H1 (cell line): ENCODE data around the gene TEX2. TPM values are rescaled to one million over a fixed set of nuclear protein-coding genes. Genes with fewer than 3 reads are reported as not detected.
A peak's percentile ranks its signal among the peaks of the same experiment; 100 is the strongest.

Experiments
- CTCF ChIA-PET: fragments of 300-600 bp; sonication (Branson Sonifier 250); formaldehyde crosslinking; loops from one replicate; lab custom pipeline; 2021; ENCODE audit not compliant: partially characterized antibody; lab: Charles Lee
- POLR2A ChIA-PET: fragments of 300-600 bp; sonication (Branson Sonifier 250); formaldehyde crosslinking; loops from one replicate; lab custom pipeline; 2021; ENCODE audit warnings: inconsistent platforms; ENCODE audit not compliant: partially characterized antibody; lab: Charles Lee
- DNase-seq, 2 experiments: peaks; one replicate each; pipeline versions ENCODE4 v3.0.0 to v3.0.0-alpha.2; 2010 to 2022; ENCODE audit warnings: low spot score in 2 of 2, low read depth in 1 of 2, mixed read lengths in 1 of 2
- FAIRE-seq: peaks from 2 replicates; lab custom pipeline; 2011; peaks lifted over from hg19 to GRCh38; lab: Jason Lieb, UNC
- H2AFZ ChIP-seq: 2 replicates; pipeline ENCODE4 v1.8.1; 2012; ENCODE audit warnings: low read length, inconsistent platforms
- H2AK5ac ChIP-seq: 2 replicates; pipeline ENCODE4 v1.6.1; 2013; ENCODE audit warnings: low read depth, low read length
- H2BK120ac ChIP-seq: replicated peaks from 2 replicates; pipeline ENCODE3; 2013; ENCODE audit warnings: low read depth, low read length, inconsistent platforms
- H2BK12ac ChIP-seq: 2 replicates; pipeline ENCODE4 v1.6.1; 2013; ENCODE audit warnings: low read depth, low read length
- H2BK15ac ChIP-seq: 2 replicates; pipeline ENCODE4 v1.6.1; 2013; ENCODE audit warnings: low read length
- H2BK20ac ChIP-seq: 2 replicates; pipeline ENCODE4 v1.6.1; 2013; ENCODE audit warnings: low read length
- H2BK5ac ChIP-seq: 2 replicates; pipeline ENCODE4 v1.6.1; 2013; ENCODE audit warnings: low read depth, low read length
- H3K14ac ChIP-seq: 2 replicates; pipeline ENCODE4 v1.6.1; 2013; ENCODE audit warnings: inconsistent platforms; ENCODE audit not compliant: insufficient read length
- H3K18ac ChIP-seq: 2 replicates; pipeline ENCODE4 v1.6.1; 2013; ENCODE audit warnings: low read length; ENCODE audit errors: extremely low read depth
- H3K23ac ChIP-seq: 2 replicates; pipeline ENCODE4 v1.6.1; 2013; ENCODE audit warnings: inconsistent platforms; ENCODE audit not compliant: insufficient read length
- H3K23me2 ChIP-seq: 2 replicates; pipeline ENCODE4 v1.6.1; 2013; ENCODE audit warnings: low read depth, low read length
- H3K27ac ChIP-seq: 2 replicates; pipeline ENCODE4 v1.6.1; 2011; ENCODE audit warnings: low read depth, low read length, inconsistent platforms
- H3K27me3 ChIP-seq, 4 experiments: replicated peaks in 1 of 4; 1 replicate in 1 of 4; 2 replicates in 3 of 4; pipeline versions ENCODE4 v1.6.1 to v1.8.1; 2011 to 2013; ENCODE audit warnings: low read length in 3 of 4, mild to moderate bottlenecking in 3 of 4, inconsistent platforms in 2 of 4, mixed read lengths in 2 of 4, moderate library complexity in 1 of 4; ENCODE audit not compliant: control insufficient read depth in 3 of 4, insufficient read depth in 3 of 4; ENCODE audit errors: extremely low read depth in 1 of 4
- H3K36me3 ChIP-seq, 4 experiments: 2 replicates each; pipeline versions ENCODE4 v1.6.1 to v1.8.1; 2011 to 2013; ENCODE audit warnings: mild to moderate bottlenecking in 4 of 4, low read length in 3 of 4, moderate library complexity in 2 of 4, control low read depth in 1 of 4, inconsistent platforms in 1 of 4; ENCODE audit not compliant: insufficient read depth in 4 of 4, control insufficient read depth in 2 of 4
- H3K4ac ChIP-seq: replicated peaks from 2 replicates; pipeline ENCODE3; 2013; ENCODE audit warnings: low read length, low read depth, mixed read lengths, inconsistent platforms; ENCODE audit not compliant: insufficient read length
- H3K4me1 ChIP-seq, 4 experiments: replicated peaks in 1 of 4; 1 replicate in 1 of 4; 2 replicates in 3 of 4; pipeline versions ENCODE4 v1.6.1 to v1.8.1; 2011 to 2013; ENCODE audit warnings: low read length in 3 of 4, inconsistent platforms in 2 of 4, mixed read lengths in 1 of 4; ENCODE audit not compliant: insufficient read depth in 4 of 4, control insufficient read depth in 3 of 4
- H3K4me2 ChIP-seq, 2 experiments: 2 replicates each; pipeline versions ENCODE4 v1.6.1 to v1.8.1; 2011 to 2013; ENCODE audit warnings: low read depth in 2 of 2, low read length in 2 of 2, control low read depth in 1 of 2, inconsistent platforms in 1 of 2, mild to moderate bottlenecking in 1 of 2; ENCODE audit not compliant: insufficient read depth in 1 of 2
- H3K4me3 ChIP-seq, 4 experiments: fragments of 200-600, 300-600 bp in 1 of 4; sonication (generic), shearing (Covaris generic), sonication (Bioruptor Twin) in 1 of 4; 2 replicates each; pipeline versions ENCODE4 v1.5.1 to v1.8.1; 2011 to 2016; ENCODE audit warnings: low read length in 4 of 4, low read depth in 3 of 4, control low read depth in 2 of 4, inconsistent platforms in 2 of 4, mild to moderate bottlenecking in 2 of 4, mixed read lengths in 1 of 4, moderate library complexity in 1 of 4; ENCODE audit not compliant: insufficient read depth in 2 of 4; ENCODE audit errors: extremely low read depth in 1 of 4
- H3K56ac ChIP-seq: replicated peaks from 2 replicates; pipeline ENCODE3; 2013; ENCODE audit warnings: low read depth, mild to moderate bottlenecking, mixed read lengths, low read length, inconsistent platforms; ENCODE audit not compliant: insufficient read length
- H3K79me1 ChIP-seq: 2 replicates; pipeline ENCODE4 v1.6.1; 2013; ENCODE audit warnings: low read depth, low read length, control low read depth
- H3K79me2 ChIP-seq, 2 experiments: 2 replicates each; pipeline versions ENCODE4 v1.6.1 to v1.8.1; 2012 to 2013; ENCODE audit warnings: low read length in 2 of 2, mild to moderate bottlenecking in 2 of 2, inconsistent platforms in 1 of 2; ENCODE audit not compliant: insufficient read depth in 2 of 2, control insufficient read depth in 1 of 2
- H3K9ac ChIP-seq, 4 experiments: replicated peaks in 1 of 4; 1 replicate in 1 of 4; 2 replicates in 3 of 4; pipeline versions ENCODE4 v1.6.1 to v1.8.1; 2011 to 2013; ENCODE audit warnings: low read depth in 3 of 4, low read length in 3 of 4, control low read depth in 2 of 4, mild to moderate bottlenecking in 2 of 4, moderate library complexity in 2 of 4, inconsistent platforms in 1 of 4; ENCODE audit errors: extremely low read depth in 1 of 4
- H3K9me3 ChIP-seq, 2 experiments: 2 replicates each; pipeline versions ENCODE4 v1.6.1 to v1.8.1; 2012 to 2013; ENCODE audit warnings: mild to moderate bottlenecking in 2 of 2, moderate library complexity in 2 of 2, control low read depth in 1 of 2, inconsistent platforms in 1 of 2, low read depth in 1 of 2, low read length in 1 of 2, mixed read lengths in 1 of 2; ENCODE audit not compliant: insufficient read depth in 2 of 2
- H4K20me1 ChIP-seq, 2 experiments: replicated peaks in 1 of 2; 2 replicates each; pipeline versions ENCODE3 to v1.8.1; 2011 to 2013; ENCODE audit warnings: inconsistent platforms in 2 of 2, low read length in 2 of 2, mild to moderate bottlenecking in 1 of 2; ENCODE audit not compliant: insufficient read depth in 2 of 2, control insufficient read depth in 1 of 2
- H4K5ac ChIP-seq: 2 replicates; pipeline ENCODE4 v1.6.1; 2013; ENCODE audit warnings: low read length, low read depth, mixed read lengths, inconsistent platforms; ENCODE audit not compliant: insufficient read length
- H4K8ac ChIP-seq: 2 replicates; pipeline ENCODE4 v1.8.0; 2013; ENCODE audit warnings: mild to moderate bottlenecking, moderate library complexity, low read length, inconsistent platforms; ENCODE audit not compliant: insufficient read depth; ENCODE audit errors: extremely low read depth
- H4K91ac ChIP-seq: replicated peaks from 2 replicates; pipeline ENCODE3; 2013; ENCODE audit warnings: low read length, mixed read lengths, inconsistent platforms; ENCODE audit not compliant: insufficient read length
- BCL11A ChIP-seq, 2 experiments: IDR thresholded peaks; one replicate each; pipeline ENCODE4 v1.6.1; 2011; ENCODE audit warnings: low read depth in 2 of 2, low read length in 2 of 2, mild to moderate bottlenecking in 2 of 2
- GTF2F1 ChIP-seq: IDR thresholded peaks from 2 replicates; pipeline ENCODE4 v1.6.1; 2012; ENCODE audit warnings: low read depth, low read length, improper control_type of control experiment, borderline replicate concordance
- HDAC2 ChIP-seq, 2 experiments: fragments of 300-600 bp in 1 of 2; sonication (generic) in 1 of 2; IDR thresholded peaks; 2 replicates each; pipeline ENCODE4 v1.6.1; 2011 to 2012; ENCODE audit warnings: low read depth in 2 of 2, low read length in 2 of 2, mild to moderate bottlenecking in 2 of 2, moderate library complexity in 2 of 2, borderline replicate concordance in 1 of 2, inconsistent platforms in 1 of 2
- POLR2AphosphoS5 ChIP-seq: IDR thresholded peaks from 2 replicates; pipeline ENCODE4 v1.6.1; 2011; ENCODE audit warnings: low read depth, low read length
- RNF2 ChIP-seq: fragments of 200-900, 300-1000 bp; sonication (generic); IDR thresholded peaks from 2 replicates; pipeline ENCODE4 v1.7.1; 2016; ENCODE audit warnings: borderline replicate concordance, low read depth, mild to moderate bottlenecking, antibody characterized with exemption, low read length; ENCODE audit not compliant: poor library complexity, severe bottlenecking; ENCODE audit errors: missing control alignments
- WGBS, 2 experiments: shearing (Covaris generic) in 1 of 2; methylation state at CpG; one replicate each; pipeline versions ENCODE4 v1.1.6 to v1.1.7; 2013 to 2015; ENCODE audit warnings: low lambda C conversion rate in 2 of 2, mixed read lengths in 2 of 2, inconsistent platforms in 1 of 2, low coverage in 1 of 2, missing lambda C conversion rate in 1 of 2; ENCODE audit not compliant: insufficient replicate concordance in 2 of 2, insufficient coverage in 1 of 2, insufficient read length in 1 of 2; ENCODE audit errors: extremely low coverage in 1 of 2, missing lambda C conversion rate in 1 of 2; 5-methylcytosine and 5-hydroxymethylcytosine counted together
- polyA plus RNA-seq, 7 experiments: library from polyadenylated mRNA; depleted of rRNA in 3 of 7; stranded (reverse) in 5 of 7; unstranded in 2 of 7; fragments of >200 nt in 5 of 7; fragments of 200-250 nt in 2 of 7; gene quantifications; 1 replicate in 5 of 7; 2 replicates in 1 of 7; 4 replicates in 1 of 7; pipeline versions ENCODE4 v1.2.1 to v1.2.3, GENCODE V29; 2011 to 2013; ENCODE audit warnings: missing spikeins in 2 of 7, mixed read lengths in 2 of 7
- total RNA-seq: library from RNA; stranded (reverse); fragmentation: NEBNext Ultra II Directional; extraction: Animal tissue kit (Norgen Biotek cat#: 25700); gene quantifications from 2 replicates; pipeline ENCODE4 v1.2.1, GENCODE V29; 2021
- TF ChIP-seq, protein P1 (sequence below): IDR thresholded peaks from 2 replicates; pipeline ENCODE4 v1.6.1; 2012; ENCODE audit warnings: low read length, inconsistent platforms
- TF ChIP-seq, protein P2 (sequence below): IDR thresholded peaks from 2 replicates; pipeline ENCODE4 v1.6.1; 2012; ENCODE audit warnings: inconsistent platforms

Gene TEX2
- total and polyA plus RNA-seq, 2 of the 8 experiments (the other 6 are each of a cell fraction or from before 2014, with no cell fraction given): 6.1 to 15.6 TPM

DNA sequence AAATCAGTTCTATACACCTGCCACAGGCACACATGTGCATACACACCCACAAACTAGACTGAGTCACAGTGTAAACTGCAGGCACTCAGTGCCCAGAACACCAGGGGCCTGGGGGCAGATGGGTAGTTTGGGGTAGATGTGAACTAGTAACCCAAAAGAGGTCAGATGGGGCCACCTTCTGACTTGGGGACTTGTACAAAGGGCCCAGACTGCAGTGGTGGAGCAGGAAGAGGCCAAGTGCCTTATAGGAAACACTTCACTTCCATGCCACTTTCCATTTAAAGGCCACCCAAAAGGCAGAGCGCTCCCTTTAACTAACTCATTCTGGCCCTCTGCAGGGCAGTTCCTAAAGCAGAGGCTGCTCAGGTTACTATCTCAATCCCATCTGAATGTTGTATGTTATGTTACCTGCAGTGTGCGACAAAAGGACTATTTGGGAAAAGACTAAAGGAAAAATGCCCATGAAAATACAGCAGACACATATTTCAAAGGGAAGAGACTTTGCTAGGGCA is 105.3 kb downstream of the TEX2 start:
- no peaks in the 10 kb centered on the region; the same call in 1 of the 2 replicates for H3K23me2 ChIP-seq
- FAIRE-seq: peak; percentile 39
- no peak overlapping the region for H3K56ac ChIP-seq

More for the DNA sequence above, 105.3 kb downstream of the TEX2 start:
- H3K9ac ChIP-seq: no peak overlapping the region
- H3K23ac ChIP-seq: no peak overlapping the region
- no peak overlapping the region for H2BK120ac ChIP-seq
- H2AFZ ChIP-seq: no peak overlapping the region
- CTCF ChIA-PET: interaction anchor here (1.9 kb wide), 1 partner anchor 94 kb away, joined by 5 read pairs; no protein-coding TSS in a partner anchor
- no peak for TF ChIP-seq POLR2AphosphoS5
- no peak for TF ChIP-seq HDAC2 (IDR thresholded peaks at IDR 0.05; ENCODE audit: borderline replicate concordance in 1 of 2, low read depth in 2 of 2, low read length in 2 of 2)
- no peak for TF ChIP-seq RNF2
- TF ChIP-seq GTF2F1: no peak
- TF ChIP-seq, protein P1, sequence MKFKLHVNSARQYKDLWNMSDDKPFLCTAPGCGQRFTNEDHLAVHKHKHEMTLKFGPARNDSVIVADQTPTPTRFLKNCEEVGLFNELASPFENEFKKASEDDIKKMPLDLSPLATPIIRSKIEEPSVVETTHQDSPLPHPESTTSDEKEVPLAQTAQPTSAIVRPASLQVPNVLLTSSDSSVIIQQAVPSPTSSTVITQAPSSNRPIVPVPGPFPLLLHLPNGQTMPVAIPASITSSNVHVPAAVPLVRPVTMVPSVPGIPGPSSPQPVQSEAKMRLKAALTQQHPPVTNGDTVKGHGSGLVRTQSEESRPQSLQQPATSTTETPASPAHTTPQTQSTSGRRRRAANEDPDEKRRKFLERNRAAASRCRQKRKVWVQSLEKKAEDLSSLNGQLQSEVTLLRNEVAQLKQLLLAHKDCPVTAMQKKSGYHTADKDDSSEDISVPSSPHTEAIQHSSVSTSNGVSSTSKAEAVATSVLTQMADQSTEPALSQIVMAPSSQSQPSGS: no peak
- no peak for TF ChIP-seq BCL11A (IDR thresholded peaks at IDR 0.05; ENCODE audit: low read depth in 2 of 2, low read length in 2 of 2)
- TF ChIP-seq, protein P2, sequence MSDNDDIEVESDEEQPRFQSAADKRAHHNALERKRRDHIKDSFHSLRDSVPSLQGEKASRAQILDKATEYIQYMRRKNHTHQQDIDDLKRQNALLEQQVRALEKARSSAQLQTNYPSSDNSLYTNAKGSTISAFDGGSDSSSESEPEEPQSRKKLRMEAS: no peak
- no peak overlapping the region for H2BK12ac ChIP-seq
- H3K27ac ChIP-seq: no peak overlapping the region
- no peak overlapping the region for H2BK5ac ChIP-seq
- H3K14ac ChIP-seq: no peak overlapping the region
- H3K4me2 ChIP-seq: no peak overlapping the region
- H3K36me3 ChIP-seq: no peaks in the 10 kb centered on the region; a peak in 1 of 8 replicates
- no peak overlapping the region for H4K91ac ChIP-seq
- H3K79me1 ChIP-seq: no peaks in the 10 kb centered on the region
- H4K8ac ChIP-seq: no peak overlapping the region
- H3K4me1 ChIP-seq: peaks cover 0 to 6% (median 3%) of the 10 kb centered on the region in 4 experiments; a peak in 3 of 7 replicates
- POLR2A ChIA-PET: interaction anchor here (16.8 kb wide), 1 partner anchor 11 kb away, joined by 193 read pairs; no protein-coding TSS in a partner anchor
- no peak overlapping the region for H3K18ac ChIP-seq
- no peak overlapping the region for H3K4ac ChIP-seq
- no peak overlapping the region for H2AK5ac ChIP-seq
- no peaks in the 10 kb centered on the region for H3K79me2 ChIP-seq
- no peak for DNase-seq
- H3K4me3 ChIP-seq: no peak overlapping the region
- no peak overlapping the region for H2BK20ac ChIP-seq
- H3K27me3 ChIP-seq: no peaks in the 10 kb centered on the region
- H3K9me3 ChIP-seq: no peaks in the 10 kb centered on the region
- 85% methylated on average over 2 of the region's 2 CpGs; no CpG with 5 or more reads in 1 of the 2 experiments for WGBS, 2 experiments
- no peaks in the 10 kb centered on the region for H4K20me1 ChIP-seq
- H4K5ac ChIP-seq: no peak overlapping the region
- no peak overlapping the region for H2BK15ac ChIP-seq
